GM21528 (cell line): ENCODE results near the gene CMTM4.
"Not testable (repeated sequence)": the region's sequence is repeated elsewhere in the genome, so short reads cannot be mapped to it uniquely, and the experiment has no call there.

ENCODE experiments used
- ATAC-seq: cut with Tn5 transposase; IDR thresholded peaks from one replicate; pipeline ENCODE4 v1.9.1; 2021; ENCODE audit warnings: mild to moderate bottlenecking, moderate library complexity; ENCODE audit not compliant: unreplicated experiment, low FRiP score

Gene CMTM4

GRCh38 chr16:66618588-66619375 lies 77.8 kb downstream of the CMTM4 start:
- no peak for ATAC-seq

- no peak for ATAC-seq
These were observed 78.8 kb downstream of the CMTM4 start for GRCh38 chr16:66617728-66618127.

- ATAC-seq: no peak
These were observed 79.5 kb downstream of the CMTM4 start for GRCh38 chr16:66617010-66617434.

GRCh38 chr16:66616592-66616991 lies 80.0 kb downstream of the CMTM4 start:
- no peak for ATAC-seq

DNA sequence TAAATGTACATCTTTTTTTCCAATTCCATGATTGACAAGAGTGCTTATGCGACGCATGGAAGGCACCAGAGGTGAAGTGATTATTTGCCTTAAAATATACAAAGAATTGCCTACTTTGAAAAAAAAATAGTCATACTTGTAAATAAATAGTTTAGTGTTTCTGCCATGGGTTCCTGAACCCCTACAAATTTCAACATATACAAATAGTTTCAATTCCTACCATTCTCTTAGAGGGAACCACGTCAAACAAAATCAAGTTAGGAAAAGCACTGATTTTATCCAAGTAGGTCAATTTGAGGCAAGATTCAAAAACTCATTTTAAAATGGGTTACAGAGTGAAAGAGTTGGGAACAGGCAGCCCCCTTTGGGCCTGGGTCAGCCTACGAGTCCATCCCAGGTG lies 80.4 kb downstream of the CMTM4 start:
- no peak for ATAC-seq

- ATAC-seq: no peak
These were observed 82.3 kb downstream of the CMTM4 start for GRCh38 chr16:66614161-66614802.

DNA sequence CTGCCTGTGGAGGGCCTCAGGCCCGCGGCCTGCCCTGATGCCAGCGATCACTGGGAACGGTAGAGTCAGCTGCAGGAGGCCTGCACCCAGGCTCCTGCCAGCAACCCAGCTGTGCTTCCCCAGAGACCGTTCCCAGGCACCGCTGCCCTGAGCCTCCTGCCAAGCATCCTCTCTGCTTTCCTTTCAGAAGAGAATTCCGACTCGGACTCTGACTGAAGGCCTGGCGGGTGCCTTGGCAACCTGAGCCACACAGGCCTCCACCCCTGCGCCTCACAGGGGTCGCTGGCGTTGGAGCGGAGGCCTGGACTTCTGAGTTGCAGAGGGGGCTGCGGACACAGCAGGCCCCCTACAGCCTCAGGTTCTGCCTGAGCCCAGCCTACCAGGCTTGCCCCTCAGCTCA lies 84.1 kb downstream of the CMTM4 start:
- no peak for ATAC-seq

DNA sequence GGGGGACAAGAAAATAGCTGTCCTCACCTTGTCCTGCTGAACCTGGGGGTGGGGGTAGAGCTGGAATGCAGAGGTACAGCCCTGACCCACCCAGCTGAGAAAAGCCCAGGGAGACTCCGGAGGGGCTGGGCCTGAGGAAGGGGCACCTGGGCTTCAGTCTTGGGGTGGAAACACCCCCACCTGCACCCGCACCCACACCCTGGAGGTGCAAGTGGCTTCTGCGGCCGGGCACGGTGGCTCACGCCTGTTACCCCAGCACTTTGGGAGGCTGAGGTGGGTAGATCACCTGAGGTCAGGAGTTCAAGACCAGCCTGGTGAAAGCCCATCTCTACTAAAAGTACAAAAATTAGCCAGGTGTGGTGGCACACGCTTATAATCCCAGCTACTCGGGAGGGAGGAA lies 84.6 kb downstream of the CMTM4 start:
- ATAC-seq: not testable (repeated sequence)

DNA sequence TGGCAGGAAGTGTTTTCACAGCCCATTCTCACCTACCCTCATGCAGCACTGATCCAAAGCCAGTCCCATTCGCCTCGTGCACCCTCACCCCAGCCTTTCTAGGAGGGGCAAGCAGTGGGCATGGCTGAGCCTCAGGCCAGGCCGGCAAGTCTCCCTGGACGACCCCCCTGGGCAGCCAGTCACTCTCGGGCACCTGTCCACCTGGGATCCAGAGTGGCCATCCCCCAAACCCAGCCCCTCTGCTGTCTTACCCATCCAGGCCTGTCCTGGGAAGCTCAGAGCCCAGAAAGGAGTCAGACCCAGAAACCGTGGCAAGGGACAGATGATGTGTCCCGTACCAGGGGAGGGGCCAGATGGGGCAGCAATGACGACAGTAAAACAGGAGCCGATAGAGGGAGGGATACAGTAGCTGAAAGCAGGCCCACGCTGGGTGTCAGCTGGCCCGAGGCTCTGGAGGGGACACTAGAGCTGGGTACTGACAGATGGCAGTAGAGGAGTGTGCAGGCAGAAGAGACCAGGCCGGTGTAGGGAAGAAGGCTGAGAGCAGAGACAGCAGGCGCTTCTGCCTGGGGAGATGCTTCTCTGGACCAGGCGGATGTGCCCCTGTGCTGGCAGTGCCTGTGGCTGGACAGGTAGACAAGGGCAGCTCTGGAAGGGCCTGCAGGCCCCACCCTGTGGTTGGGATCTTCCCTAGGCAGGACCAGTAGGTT lies 86.3 kb downstream of the CMTM4 start:
- ATAC-seq: no peak

- no peak for ATAC-seq
These were observed 87.4 kb downstream of the CMTM4 start for GRCh38 chr16:66609139-66609510.

DNA sequence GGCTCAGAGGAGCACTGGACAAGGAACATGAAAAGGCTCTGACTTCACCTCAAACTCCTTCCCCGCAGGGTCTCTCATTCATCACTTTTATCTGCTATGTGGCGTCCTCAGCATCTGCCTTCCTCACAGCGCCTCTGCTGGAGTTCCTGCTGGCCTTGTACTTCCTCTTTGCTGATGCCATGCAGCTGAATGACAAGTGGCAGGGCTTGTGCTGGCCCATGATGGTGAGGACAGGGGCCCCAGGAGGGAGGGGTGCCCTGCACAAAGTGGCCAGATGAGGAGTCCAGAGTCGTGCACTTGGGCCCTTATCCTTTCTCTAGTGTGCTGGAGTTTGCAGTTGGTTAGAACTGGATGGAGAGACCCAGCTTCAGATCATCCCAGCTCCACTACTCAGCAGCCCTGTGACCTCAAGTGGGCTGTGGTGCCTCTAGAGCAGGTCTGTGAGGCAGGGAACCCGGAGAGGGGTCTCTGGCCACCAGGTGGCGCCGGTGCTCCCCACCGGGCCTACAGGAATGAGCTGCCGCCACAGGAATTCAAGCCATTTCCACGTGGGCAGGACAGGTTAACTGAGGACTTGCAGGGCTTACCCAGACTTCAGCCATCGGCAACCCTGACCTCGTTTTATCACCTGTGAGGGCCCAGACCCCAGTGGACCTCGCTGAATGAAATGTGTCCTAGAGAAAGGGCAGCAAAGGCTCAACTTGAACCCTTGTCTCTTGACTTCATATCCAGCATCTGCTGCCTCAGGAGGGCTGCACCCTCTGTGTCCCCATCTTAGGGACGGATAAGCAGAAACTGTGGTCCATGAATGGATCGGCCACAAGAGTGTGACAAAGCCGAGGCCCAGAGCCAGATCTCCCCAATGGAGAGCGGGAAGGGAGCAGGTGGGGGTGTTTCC lies 88.1 kb downstream of the CMTM4 start:
- ATAC-seq: no peak

GRCh38 chr16:66605979-66606751 lies 90.4 kb downstream of the CMTM4 start:
- peak; percentile 36 for ATAC-seq

DNA sequence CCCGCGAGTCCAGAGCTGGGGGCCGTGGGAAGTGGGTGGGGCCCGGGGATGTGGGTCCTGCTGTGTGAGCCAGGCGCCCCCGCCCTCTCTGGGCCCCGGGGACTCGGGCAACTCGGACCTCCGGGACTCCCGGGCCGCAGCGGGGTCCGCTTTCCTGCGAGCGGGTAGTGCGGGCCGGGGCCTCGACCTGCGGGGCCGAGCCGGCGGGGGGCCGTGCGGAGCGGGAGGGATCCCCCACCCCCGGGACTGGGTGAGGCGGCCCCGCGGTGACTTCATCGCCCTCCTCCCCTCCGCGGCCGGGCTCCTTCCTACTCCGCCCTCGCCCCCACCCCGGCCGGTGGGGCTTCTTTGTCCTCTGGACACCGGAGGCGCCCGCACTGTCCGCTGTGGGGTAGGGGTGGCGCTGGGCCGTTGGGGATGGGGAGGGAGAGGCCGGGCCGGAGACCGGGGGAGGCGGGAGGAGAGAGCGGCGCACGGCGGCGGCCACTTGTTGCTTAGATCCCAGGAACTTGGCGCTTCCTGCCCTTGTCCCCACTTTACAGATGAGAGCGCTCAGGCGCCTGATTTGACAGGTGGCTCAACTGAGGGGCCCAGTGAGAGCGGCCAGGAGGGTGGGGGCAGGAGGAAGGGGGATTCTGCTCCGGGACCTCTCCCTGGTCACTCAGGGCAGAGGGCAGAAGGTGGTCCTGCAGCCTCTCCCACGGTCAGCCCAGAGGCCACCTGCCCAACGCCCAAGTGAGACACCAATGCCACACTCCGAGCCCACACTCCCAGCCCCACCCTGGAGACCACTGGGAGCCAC lies 91.2 kb downstream of the CMTM4 start:
- ATAC-seq: peak; percentile 10

DNA sequence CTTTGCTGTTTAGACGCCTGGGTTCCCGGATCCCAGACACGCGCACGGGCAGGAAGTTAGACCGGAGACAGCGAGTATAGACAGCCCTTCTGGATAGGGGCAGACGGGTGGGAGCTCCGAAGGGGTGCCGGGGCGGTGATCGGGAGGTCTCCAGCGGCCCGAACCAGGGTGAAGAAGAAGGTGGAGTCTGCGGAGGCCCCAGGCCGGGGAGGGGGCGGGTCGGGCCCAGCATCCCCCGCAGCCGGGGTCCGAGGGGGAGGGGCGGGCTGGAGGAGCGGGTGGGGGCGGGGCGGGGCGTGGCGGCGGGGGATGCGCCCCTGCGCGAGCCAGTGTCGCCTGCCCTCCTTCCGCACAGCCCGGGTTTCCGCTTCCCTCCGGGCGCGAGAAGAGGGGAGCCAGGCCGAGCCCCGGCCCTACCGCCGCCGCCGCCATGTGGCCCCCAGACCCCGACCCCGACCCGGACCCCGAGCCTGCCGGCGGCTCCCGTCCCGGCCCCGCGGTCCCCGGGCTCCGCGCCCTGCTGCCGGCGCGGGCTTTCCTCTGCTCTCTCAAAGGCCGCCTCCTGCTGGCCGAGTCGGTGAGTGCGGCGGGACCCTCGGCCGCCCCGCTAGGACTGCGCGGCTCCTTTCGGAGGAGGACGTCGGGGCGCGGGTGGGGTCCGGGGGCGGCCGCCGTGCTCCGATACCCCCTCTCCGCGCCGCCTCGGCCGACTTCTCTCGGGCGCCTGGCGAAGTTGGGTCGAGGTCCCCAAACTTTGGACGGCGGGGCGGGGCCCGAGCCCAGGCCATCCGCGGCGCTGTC lies 92.0 kb downstream of the CMTM4 start, which contains the start of gene CMTM3:
Gene CMTM3 (plus strand): TSS at position 329 of the 801 bp plus-strand sequence. CDS start 102 bp downstream, at position 431.
- peak; percentile 61 for ATAC-seq

DNA sequence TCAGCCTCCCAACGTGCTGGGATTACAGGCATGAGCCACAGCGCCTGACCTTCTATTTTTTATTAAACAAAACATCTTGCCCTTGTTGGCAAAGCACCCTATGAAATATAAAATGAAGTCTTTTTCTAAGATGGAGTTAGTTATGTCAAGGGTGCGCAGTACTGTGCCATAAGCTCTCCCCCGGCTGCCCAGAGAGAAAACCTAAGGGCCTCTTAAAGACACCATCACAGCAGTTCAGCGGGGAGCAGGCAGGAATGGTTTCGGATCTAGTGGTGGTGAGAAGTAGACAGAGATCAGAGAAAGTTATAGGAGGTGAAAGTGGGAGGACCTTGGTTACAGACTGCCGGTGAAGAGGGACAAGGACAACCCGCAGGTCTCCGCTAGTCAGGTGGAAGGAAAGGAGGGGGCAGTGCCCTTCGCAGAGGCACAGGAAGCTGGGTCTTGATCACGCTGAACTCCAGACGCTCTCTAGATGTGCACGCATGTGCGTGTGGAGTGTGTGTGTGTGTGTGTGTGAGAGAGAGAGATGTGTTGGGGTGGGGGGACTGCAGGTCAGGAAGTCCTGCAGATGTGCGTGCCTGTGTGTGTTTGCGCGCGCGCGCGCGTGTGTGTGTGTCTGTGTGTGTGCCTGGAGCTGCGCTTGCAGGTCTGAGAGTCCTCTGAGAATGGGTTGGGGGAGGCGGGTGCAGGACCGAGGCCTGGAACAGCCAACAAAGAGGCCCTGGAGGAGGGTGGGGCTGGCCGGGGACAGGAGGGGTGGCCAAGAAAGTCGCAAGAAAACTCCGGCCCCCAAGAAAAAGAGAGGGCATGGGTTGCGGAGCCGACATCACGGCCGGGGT lies 92.8 kb downstream of the CMTM4 start:
- ATAC-seq: no peak

GRCh38 chr16:66601471-66601870 lies 95.1 kb downstream of the CMTM4 start:
- ATAC-seq: no peak

- no peak for ATAC-seq
These were observed 96.1 kb downstream of the CMTM4 start for GRCh38 chr16:66600477-66600876.
